ENCODE data around the gene NRXN3. TPM values are rescaled to one million over a fixed set of nuclear protein-coding genes. Genes with fewer than 3 reads are reported as not detected.

The NRXN3 gene
- total and polyA plus RNA-seq, 2 donors (not counting 1 experiment from before 2014, with no cell fraction given) = not detected

DNA sequence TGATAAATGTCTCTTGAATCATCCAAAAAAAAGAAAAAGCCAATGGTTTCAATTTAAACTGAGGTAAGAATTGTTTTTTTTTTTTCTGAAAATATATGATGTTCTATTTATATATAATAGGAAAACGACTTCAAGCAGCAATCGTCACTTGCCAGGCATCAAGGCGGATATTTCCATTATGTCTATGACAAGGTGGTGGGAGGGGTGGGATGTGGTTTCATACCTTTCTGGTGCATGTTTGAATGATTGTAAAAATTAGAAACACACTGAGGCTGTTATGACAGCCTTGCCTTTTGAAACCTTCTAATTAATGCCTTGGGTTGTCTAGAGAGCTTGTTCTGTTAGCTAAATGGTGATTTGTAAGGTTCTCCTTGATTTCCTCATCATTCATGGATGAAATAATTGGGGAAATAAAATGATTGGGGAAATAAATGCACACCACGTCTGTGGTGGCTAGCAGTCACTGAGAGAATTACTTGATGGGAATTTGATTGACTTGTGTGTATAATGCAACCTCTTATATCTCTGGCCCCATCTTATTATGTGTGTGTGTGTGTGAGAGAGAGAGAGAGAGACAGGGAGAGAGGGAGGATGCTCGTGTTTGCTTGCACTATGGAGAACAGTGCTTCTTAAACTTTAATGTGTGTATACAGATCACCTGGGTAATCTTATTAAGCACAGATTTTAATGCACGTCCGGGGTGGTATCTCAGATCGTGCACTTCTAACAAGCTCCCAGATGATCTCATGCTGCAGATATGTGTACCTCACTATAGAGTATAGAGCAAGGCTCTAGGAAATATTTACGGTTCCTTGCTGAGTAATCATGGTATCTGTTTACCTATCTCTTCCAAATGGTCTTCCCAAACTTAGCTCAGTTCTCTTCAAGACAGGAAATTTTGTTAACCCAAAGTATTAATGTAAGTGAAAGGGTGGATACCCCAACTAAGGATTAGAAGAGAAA, 1538.5 kb downstream of the NRXN3 start:
- no peaks in the 10 kb centered on the region for H3K36me3 ChIP-seq (replicated peaks in 1 of 2; ENCODE audit: control extremely low read depth in 1 of 2, control insufficient read depth in 1 of 2, extremely low read depth in 1 of 2, insufficient read depth in 2 of 2, low read length in 1 of 2)
- Mint-ChIP-seq H3K4me1 (no peaks in the 10 kb centered on the region), H3K9me3 (ENCODE audit: insufficient read depth) (no peaks in the 10 kb centered on the region), H3K27me3 (no peaks in the 10 kb centered on the region), H3K27ac (no peak overlapping the region), H3K4me3 (no peak overlapping the region)
- H3K9me3 ChIP-seq (ENCODE audit: control extremely low read depth in 1 of 3, control insufficient read depth in 2 of 3, insufficient read depth in 1 of 3, low read length in 2 of 3) = no peaks in the 10 kb centered on the region
- H3K4me1 ChIP-seq (ENCODE audit: control insufficient read depth in 2 of 2, insufficient read depth in 2 of 2, low read length in 2 of 2) = no peaks in the 10 kb centered on the region
- WGBS (ENCODE audit: insufficient coverage) = 90% methylated on average over 2 of the region's 9 CpGs
- ChIA-PET CTCF (no interaction called here), POLR2A (no interaction called here)
- no peak overlapping the region for H3K4me2 ChIP-seq (replicated peaks; ENCODE audit: low read depth, low read length, poor library complexity, severe bottlenecking)
- no peak overlapping the region for H3K27ac ChIP-seq (ENCODE audit: low read length in 2 of 2)
- TF ChIP-seq EZH2 (IDR thresholded peaks at IDR 0.05; ENCODE audit: borderline replicate concordance, insufficient read depth, low read depth, low read length, poor library complexity, severe bottlenecking) = no peak
- TF ChIP-seq, protein P1, sequence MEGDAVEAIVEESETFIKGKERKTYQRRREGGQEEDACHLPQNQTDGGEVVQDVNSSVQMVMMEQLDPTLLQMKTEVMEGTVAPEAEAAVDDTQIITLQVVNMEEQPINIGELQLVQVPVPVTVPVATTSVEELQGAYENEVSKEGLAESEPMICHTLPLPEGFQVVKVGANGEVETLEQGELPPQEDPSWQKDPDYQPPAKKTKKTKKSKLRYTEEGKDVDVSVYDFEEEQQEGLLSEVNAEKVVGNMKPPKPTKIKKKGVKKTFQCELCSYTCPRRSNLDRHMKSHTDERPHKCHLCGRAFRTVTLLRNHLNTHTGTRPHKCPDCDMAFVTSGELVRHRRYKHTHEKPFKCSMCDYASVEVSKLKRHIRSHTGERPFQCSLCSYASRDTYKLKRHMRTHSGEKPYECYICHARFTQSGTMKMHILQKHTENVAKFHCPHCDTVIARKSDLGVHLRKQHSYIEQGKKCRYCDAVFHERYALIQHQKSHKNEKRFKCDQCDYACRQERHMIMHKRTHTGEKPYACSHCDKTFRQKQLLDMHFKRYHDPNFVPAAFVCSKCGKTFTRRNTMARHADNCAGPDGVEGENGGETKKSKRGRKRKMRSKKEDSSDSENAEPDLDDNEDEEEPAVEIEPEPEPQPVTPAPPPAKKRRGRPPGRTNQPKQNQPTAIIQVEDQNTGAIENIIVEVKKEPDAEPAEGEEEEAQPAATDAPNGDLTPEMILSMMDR (IDR thresholded peaks at IDR 0.05) = no peak
- ATAC-seq (ENCODE audit: low read depth) (no peak), DNase-seq (no peak)
- no peaks in the 10 kb centered on the region for H3K27me3 ChIP-seq (replicated peaks in 1 of 4; ENCODE audit: control extremely low read depth in 1 of 4, control insufficient read depth in 3 of 4, insufficient read depth in 4 of 4, low read length in 3 of 4)
- H4K20me1 ChIP-seq (ENCODE audit: control insufficient read depth, insufficient read depth, low read length, poor library complexity, severe bottlenecking) = no peaks in the 10 kb centered on the region
- no peak overlapping the region for H3K4me3 ChIP-seq (ENCODE audit: control extremely low read depth in 1 of 5, extremely low read depth in 1 of 5, insufficient read depth in 1 of 5, low read depth in 2 of 5, low read length in 4 of 5)
- H3K79me2 ChIP-seq (ENCODE audit: control insufficient read depth, insufficient read depth, low read length) = no peaks in the 10 kb centered on the region
- no peak overlapping the region for H3K9ac ChIP-seq (ENCODE audit: low read length)
- no peak overlapping the region for H2AFZ ChIP-seq (ENCODE audit: insufficient read depth, low read depth, low read length, poor library complexity, severe bottlenecking)
- intact Hi-C loops (cut with micrococcal nuclease) = no loop called here

DNA sequence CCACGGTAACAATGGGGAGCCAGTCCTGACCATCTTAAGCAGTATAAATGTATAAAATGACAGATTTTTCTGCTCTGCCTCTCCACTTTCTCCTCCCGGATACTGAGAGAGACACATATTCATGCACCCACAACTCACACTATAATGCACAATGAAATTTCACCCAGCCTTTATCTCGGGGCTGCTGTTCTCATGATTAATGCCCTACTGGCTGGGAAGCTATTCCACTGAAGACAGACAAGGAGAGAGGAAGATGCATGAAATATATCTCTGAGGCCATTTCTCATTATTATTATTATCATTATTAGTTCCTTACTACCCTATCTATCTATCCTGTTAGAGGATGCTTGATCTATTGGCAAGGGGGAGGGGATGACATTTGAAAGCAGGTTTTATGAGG, 1539.4 kb downstream of the NRXN3 start:
- Mint-ChIP-seq H3K4me3 (no peak overlapping the region), H3K27me3 (no peaks in the 10 kb centered on the region), H3K27ac (no peak overlapping the region), H3K4me1 (no peaks in the 10 kb centered on the region), H3K9me3 (ENCODE audit: insufficient read depth) (no peaks in the 10 kb centered on the region)
- H3K4me1 ChIP-seq (ENCODE audit: control insufficient read depth in 2 of 2, insufficient read depth in 2 of 2, low read length in 2 of 2) = no peaks in the 10 kb centered on the region
- no peak for TF ChIP-seq EZH2 (IDR thresholded peaks at IDR 0.05; ENCODE audit: borderline replicate concordance, insufficient read depth, low read depth, low read length, poor library complexity, severe bottlenecking)
- TF ChIP-seq, protein P1 (IDR thresholded peaks at IDR 0.05) = no peak
- WGBS (ENCODE audit: insufficient coverage) = 86% methylated on average over 1 of the region's 3 CpGs
- no peak for ATAC-seq (ENCODE audit: low read depth)
- H3K79me2 ChIP-seq (ENCODE audit: control insufficient read depth, insufficient read depth, low read length) = no peaks in the 10 kb centered on the region
- no peak overlapping the region for H2AFZ ChIP-seq (ENCODE audit: insufficient read depth, low read depth, low read length, poor library complexity, severe bottlenecking)
- ChIA-PET CTCF (no interaction called here), POLR2A (no interaction called here)
- H4K20me1 ChIP-seq (ENCODE audit: control insufficient read depth, insufficient read depth, low read length, poor library complexity, severe bottlenecking) = no peaks in the 10 kb centered on the region
- no peak overlapping the region for H3K27ac ChIP-seq (ENCODE audit: low read length in 2 of 2)
- DNase-seq = no peak
- no peak overlapping the region for H3K4me2 ChIP-seq (replicated peaks; ENCODE audit: low read depth, low read length, poor library complexity, severe bottlenecking)
- no peaks in the 10 kb centered on the region for H3K9me3 ChIP-seq (ENCODE audit: control extremely low read depth in 1 of 3, control insufficient read depth in 2 of 3, insufficient read depth in 1 of 3, low read length in 2 of 3)
- no peak overlapping the region for H3K9ac ChIP-seq (ENCODE audit: low read length)
- intact Hi-C loops (cut with micrococcal nuclease) = no loop called here
- H3K36me3 ChIP-seq (replicated peaks in 1 of 2; ENCODE audit: control extremely low read depth in 1 of 2, control insufficient read depth in 1 of 2, extremely low read depth in 1 of 2, insufficient read depth in 2 of 2, low read length in 1 of 2) = no peaks in the 10 kb centered on the region
- no peak overlapping the region for H3K4me3 ChIP-seq (ENCODE audit: control extremely low read depth in 1 of 5, extremely low read depth in 1 of 5, insufficient read depth in 1 of 5, low read depth in 2 of 5, low read length in 4 of 5)
- H3K27me3 ChIP-seq (replicated peaks in 1 of 4; ENCODE audit: control extremely low read depth in 1 of 4, control insufficient read depth in 3 of 4, insufficient read depth in 4 of 4, low read length in 3 of 4) = no peaks in the 10 kb centered on the region
